BLaER1 treated with 17β-estradiol and CSF1 and Interleukin-3, amounts not matched to agents 10 nM and 100 nM (cell line): ENCODE measurements around the gene RNASEH2B.
A peak's percentile ranks its signal among the peaks of the same experiment; 100 is the strongest.

Experiments
- H3K27ac ChIP-seq, 11 experiments: shearing (Covaris generic); formaldehyde crosslinking; 2 replicates each; pipeline ENCODE4 v1.8.1; 2022
- H3K27me3 ChIP-seq, 11 experiments: shearing (Covaris generic); formaldehyde crosslinking; 2 replicates each; pipeline ENCODE4 v1.8.1; 2022
- H3K36me3 ChIP-seq, 11 experiments: shearing (Covaris generic); formaldehyde crosslinking; 2 replicates each; pipeline ENCODE4 v1.8.1; 2022
- H3K4me1 ChIP-seq, 10 experiments: shearing (Covaris generic); formaldehyde crosslinking; 2 replicates each; pipeline ENCODE4 v1.8.1; 2022
- H3K4me2 ChIP-seq, 11 experiments: shearing (Covaris generic); formaldehyde crosslinking; 2 replicates each; pipeline ENCODE4 v1.8.1; 2022
- H3K4me3 ChIP-seq, 10 experiments: shearing (Covaris generic); formaldehyde crosslinking; 2 replicates each; pipeline ENCODE4 v1.8.1; 2022
- H3K9ac ChIP-seq, 11 experiments: shearing (Covaris generic); formaldehyde crosslinking; 2 replicates each; pipeline ENCODE4 v1.8.1; 2022
- H3K9me3 ChIP-seq, 11 experiments: shearing (Covaris generic); formaldehyde crosslinking; replicated peaks in 1 of 11; 2 replicates each; pipeline ENCODE4 v1.8.1; 2022
- H4K20me1 ChIP-seq, 11 experiments: shearing (Covaris generic); formaldehyde crosslinking; 2 replicates each; pipeline ENCODE4 v1.8.1; 2022
- Cebpa-rat ChIP-seq, 11 experiments: shearing (Covaris generic); IDR thresholded peaks; 2 replicates each; pipeline ENCODE4 v1.8.1; 2022

Gene RNASEH2B

DNA sequence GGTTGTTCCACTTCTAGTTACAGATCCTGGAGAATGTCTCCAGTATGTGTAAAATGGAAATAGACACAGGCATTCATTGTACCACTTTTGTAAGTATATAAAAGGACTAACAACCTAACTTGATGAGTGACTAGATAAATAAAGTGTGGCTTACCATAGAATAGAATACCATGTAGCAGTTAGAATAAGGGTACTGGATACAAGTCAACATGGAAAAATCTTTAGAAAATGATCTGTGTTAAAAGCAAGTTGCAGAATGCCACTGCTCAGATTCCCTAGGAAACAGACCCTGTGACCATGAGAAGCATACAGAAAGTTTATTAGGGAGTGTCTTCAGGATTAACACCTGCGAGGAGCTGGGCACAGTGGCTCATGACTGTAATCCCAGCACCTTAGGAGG is 25.9 kb upstream of the RNASEH2B start:
- H3K27me3 ChIP-seq = no peaks in the 10 kb centered on the region
- no peaks in the 10 kb centered on the region for H4K20me1 ChIP-seq
- no peak overlapping the region for H3K9ac ChIP-seq
- peaks cover 8 to 41% (median 30%) of the 10 kb centered on the region in 11 experiments; a peak in 19 of 22 replicates for H3K9me3 ChIP-seq
- no peak overlapping the region for H3K4me3 ChIP-seq
- no peak overlapping the region for H3K27ac ChIP-seq
- peaks cover 0 to 4% (median 0%) of the 10 kb centered on the region in 11 experiments; a peak in 4 of 22 replicates for H3K36me3 ChIP-seq
- H3K4me1 ChIP-seq = peaks cover 0 to 12% (median 6%) of the 10 kb centered on the region in 10 experiments; a peak in 7 of 20 replicates
- H3K4me2 ChIP-seq = no peak overlapping the region
- no peak for TF ChIP-seq Cebpa-rat (IDR thresholded peaks at IDR 0.05)

GRCh38 chr13:50884265-50884664 is 25.3 kb upstream of the RNASEH2B start:
- H3K27ac ChIP-seq = no peak overlapping the region
- no peak overlapping the region for H3K9ac ChIP-seq
- H3K4me1 ChIP-seq = peaks cover 0 to 15% (median 10%) of the 10 kb centered on the region in 10 experiments; a peak in 12 of 20 replicates
- H3K9me3 ChIP-seq = peaks cover 8 to 41% (median 30%) of the 10 kb centered on the region in 11 experiments; a peak in 19 of 22 replicates
- H3K4me2 ChIP-seq = no peak overlapping the region
- TF ChIP-seq Cebpa-rat (IDR thresholded peaks at IDR 0.05) = no peak
- no peak overlapping the region for H3K4me3 ChIP-seq
- H4K20me1 ChIP-seq = no peaks in the 10 kb centered on the region
- H3K36me3 ChIP-seq = peaks cover 0 to 4% (median 0%) of the 10 kb centered on the region in 11 experiments; a peak in 4 of 22 replicates
- H3K27me3 ChIP-seq = no peaks in the 10 kb centered on the region

DNA sequence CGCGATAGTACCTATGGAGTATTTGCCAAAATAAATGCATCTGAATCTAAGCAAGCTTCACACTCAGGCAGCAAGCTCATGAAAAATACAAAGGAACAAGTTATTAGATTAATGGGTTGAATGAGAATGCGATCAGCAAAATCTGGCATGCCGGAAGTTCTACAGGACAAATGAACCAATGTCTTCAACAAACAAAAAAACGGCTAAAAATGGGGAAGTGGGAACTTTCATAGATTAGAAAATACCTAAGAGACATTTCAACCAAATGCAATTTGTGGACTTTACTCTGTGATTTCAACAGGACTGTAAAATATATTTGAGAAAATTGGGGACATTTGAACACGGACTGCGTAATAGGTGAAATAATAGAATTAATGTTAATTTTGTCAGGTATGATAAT is 22.4 kb upstream of the RNASEH2B start:
- H4K20me1 ChIP-seq = no peaks in the 10 kb centered on the region
- peaks cover 7 to 32% (median 26%) of the 10 kb centered on the region in 11 experiments; a peak in 18 of 22 replicates for H3K9me3 ChIP-seq
- H3K4me2 ChIP-seq = no peak overlapping the region
- H3K27me3 ChIP-seq = no peaks in the 10 kb centered on the region
- H3K4me3 ChIP-seq = no peak overlapping the region
- H3K4me1 ChIP-seq = peaks cover 12 to 34% (median 31%) of the 10 kb centered on the region in 10 experiments
- no peak overlapping the region for H3K27ac ChIP-seq
- no peak for TF ChIP-seq Cebpa-rat (IDR thresholded peaks at IDR 0.05)
- H3K36me3 ChIP-seq = no peaks in the 10 kb centered on the region; a peak in 3 of 22 replicates
- no peak overlapping the region for H3K9ac ChIP-seq

DNA sequence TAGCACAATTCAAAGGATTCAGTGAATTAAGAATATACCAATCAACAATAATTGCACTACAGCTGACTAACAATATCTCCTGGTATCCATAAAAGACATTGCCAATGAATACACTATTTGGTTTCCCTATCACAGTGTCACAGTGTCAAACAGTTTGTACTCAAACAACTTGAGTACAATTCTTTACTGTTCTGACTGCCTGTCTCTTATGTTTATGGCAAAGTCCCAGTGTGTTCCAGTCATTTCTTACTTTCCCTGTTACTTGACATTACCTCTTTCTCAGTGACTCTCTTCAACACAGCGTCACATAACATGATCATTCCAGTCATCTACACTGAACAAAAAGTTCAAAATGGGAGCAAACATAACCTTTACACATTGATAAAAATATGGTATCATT is 21.2 kb upstream of the RNASEH2B start:
- peaks cover 16 to 45% (median 41%) of the 10 kb centered on the region in 10 experiments for H3K4me1 ChIP-seq
- no peaks in the 10 kb centered on the region for H3K27me3 ChIP-seq
- peaks cover 0 to 24% (median 19%) of the 10 kb centered on the region in 11 experiments; a peak in 15 of 22 replicates for H3K9me3 ChIP-seq
- no peak overlapping the region for H3K9ac ChIP-seq
- no peaks in the 10 kb centered on the region; a peak in 3 of 22 replicates for H3K36me3 ChIP-seq
- H3K4me3 ChIP-seq = no peak overlapping the region
- no peak overlapping the region for H3K27ac ChIP-seq
- no peak for TF ChIP-seq Cebpa-rat (IDR thresholded peaks at IDR 0.05)
- H4K20me1 ChIP-seq = no peaks in the 10 kb centered on the region
- H3K4me2 ChIP-seq = no peak overlapping the region

- Histone ChIP-seq H3K4me2 (peak overlapping the region in 7 of 11 experiments; percentile 7 to 94 (median 77); a peak in 11 of 22 replicates), H3K4me1 (peaks cover 25 to 54% (median 49%) of the 10 kb centered on the region in 10 experiments), H3K9ac (no peak overlapping the region), H3K4me3 (no peak overlapping the region), H4K20me1 (no peaks in the 10 kb centered on the region), H3K27ac (peak overlapping the region in 2 of 11 experiments; percentile 33 to 96; a peak in 2 of 22 replicates), H3K36me3 (no peaks in the 10 kb centered on the region; a peak in 3 of 22 replicates), H3K27me3 (no peaks in the 10 kb centered on the region), H3K9me3 (peaks cover 0 to 24% (median 19%) of the 10 kb centered on the region in 11 experiments; a peak in 15 of 22 replicates)
- no peak for TF ChIP-seq Cebpa-rat (IDR thresholded peaks at IDR 0.05)
These were observed 20.3 kb upstream of the RNASEH2B start for GRCh38 chr13:50889317-50889716.

GRCh38 chr13:50891206-50891605 is 18.4 kb upstream of the RNASEH2B start:
- Histone ChIP-seq H3K27ac (peak overlapping the region in 9 of 11 experiments; percentile 88 to 96 (median 94); a peak in 17 of 22 replicates), H3K36me3 (no peaks in the 10 kb centered on the region; a peak in 1 of 22 replicates), H3K4me1 (peaks cover 37 to 73% (median 68%) of the 10 kb centered on the region in 10 experiments), H3K27me3 (no peaks in the 10 kb centered on the region), H3K9me3 (peaks cover 0 to 27% (median 14%) of the 10 kb centered on the region in 11 experiments; a peak in 19 of 22 replicates), H3K4me2 (peak overlapping the region in 10 of 11 experiments; percentile 74 to 94 (median 86); a peak in 18 of 22 replicates), H4K20me1 (no peaks in the 10 kb centered on the region), H3K9ac (peak overlapping the region in 7 of 11 experiments; percentile 74 to 87 (median 81); a peak in 14 of 22 replicates), H3K4me3 (peak overlapping the region in 3 of 10 experiments; percentile 32 to 47 (median 44); a peak in 3 of 20 replicates)
- TF ChIP-seq Cebpa-rat (IDR thresholded peaks at IDR 0.05) = no peak

DNA sequence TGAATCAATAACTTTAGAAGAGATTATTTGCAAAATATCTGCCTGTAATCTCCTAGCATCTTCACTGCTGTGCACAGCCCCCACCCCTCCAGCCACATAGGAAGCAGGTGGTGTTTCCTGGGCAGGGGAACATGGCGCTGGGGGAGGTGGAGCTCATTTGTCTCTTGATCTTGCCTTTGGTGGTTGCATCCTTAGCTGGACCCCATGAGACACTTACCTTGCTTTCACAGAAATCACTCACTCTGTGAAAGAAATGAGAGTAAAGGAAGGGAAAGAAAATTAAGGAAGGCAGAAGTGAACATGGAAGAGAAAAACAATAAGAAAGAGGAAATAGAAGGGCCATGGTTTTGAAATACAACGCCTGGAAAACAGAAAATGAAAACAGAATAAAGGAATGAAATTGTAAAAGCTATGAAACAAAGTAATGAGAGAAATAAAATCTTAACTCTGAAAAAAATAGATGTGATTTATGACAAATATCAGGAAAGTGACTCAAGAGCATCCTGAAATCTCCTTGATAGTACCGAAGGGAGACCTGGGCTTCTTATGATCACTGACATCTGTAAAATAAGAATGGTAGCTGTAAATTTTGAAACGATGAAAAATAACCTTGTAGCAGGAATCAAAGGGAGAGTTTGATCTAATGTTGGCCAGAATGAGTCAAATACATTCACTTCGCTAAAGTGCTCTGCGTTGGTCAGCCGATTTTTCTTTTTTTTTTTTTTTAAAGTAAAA is 17.2 kb upstream of the RNASEH2B start:
- H3K4me3 ChIP-seq = peak overlapping the region; percentile 32 to 63 (median 46); a peak in 19 of 20 replicates
- peaks cover 0 to 21% (median 11%) of the 10 kb centered on the region in 11 experiments; a peak in 12 of 22 replicates for H3K9me3 ChIP-seq
- 0 out of 22 replicates have a peak, but pooled peaks of 1 of the 11 experiments have one; percentile 38 for TF ChIP-seq Cebpa-rat (IDR thresholded peaks at IDR 0.05)
- peak overlapping the region; percentile 67 to 87 (median 80) for H3K9ac ChIP-seq
- no peaks in the 10 kb centered on the region for H3K27me3 ChIP-seq
- H4K20me1 ChIP-seq = no peaks in the 10 kb centered on the region
- peaks cover 49 to 84% (median 78%) of the 10 kb centered on the region in 10 experiments for H3K4me1 ChIP-seq
- H3K36me3 ChIP-seq = no peaks in the 10 kb centered on the region
- peak overlapping the region; percentile 37 to 96 (median 93); a peak in 21 of 22 replicates for H3K27ac ChIP-seq
- H3K4me2 ChIP-seq = peak overlapping the region; percentile 74 to 94 (median 86)

- Histone ChIP-seq H3K4me1 (peaks cover 57 to 94% (median 85%) of the 10 kb centered on the region in 10 experiments), H3K9me3 (peaks cover 0 to 31% (median 11%) of the 10 kb centered on the region in 11 experiments; a peak in 12 of 22 replicates), H3K4me2 (peak overlapping the region; percentile 74 to 94 (median 86)), H3K27ac (peak overlapping the region; percentile 37 to 96 (median 93); a peak in 21 of 22 replicates), H3K4me3 (peak overlapping the region; percentile 32 to 63 (median 46); a peak in 15 of 20 replicates), H3K36me3 (no peaks in the 10 kb centered on the region), H3K27me3 (no peaks in the 10 kb centered on the region), H3K9ac (peak overlapping the region; percentile 67 to 87 (median 80); a peak in 21 of 22 replicates), H4K20me1 (no peaks in the 10 kb centered on the region)
- TF ChIP-seq Cebpa-rat (IDR thresholded peaks at IDR 0.05) = no peak
These were observed 16.3 kb upstream of the RNASEH2B start for GRCh38 chr13:50893211-50893852.
